GM21367 (cell line): Measurements from ENCODE around the gene NSD1.
"Not testable (repeated sequence)": the region's sequence is repeated elsewhere in the genome, so short reads cannot be mapped to it uniquely, and the experiment has no call there.

ENCODE experiments used
- ATAC-seq: cut with Tn5 transposase; IDR thresholded peaks from one replicate; pipeline ENCODE4 v1.9.1; 2021; ENCODE audit not compliant: unreplicated experiment

The NSD1 gene

DNA sequence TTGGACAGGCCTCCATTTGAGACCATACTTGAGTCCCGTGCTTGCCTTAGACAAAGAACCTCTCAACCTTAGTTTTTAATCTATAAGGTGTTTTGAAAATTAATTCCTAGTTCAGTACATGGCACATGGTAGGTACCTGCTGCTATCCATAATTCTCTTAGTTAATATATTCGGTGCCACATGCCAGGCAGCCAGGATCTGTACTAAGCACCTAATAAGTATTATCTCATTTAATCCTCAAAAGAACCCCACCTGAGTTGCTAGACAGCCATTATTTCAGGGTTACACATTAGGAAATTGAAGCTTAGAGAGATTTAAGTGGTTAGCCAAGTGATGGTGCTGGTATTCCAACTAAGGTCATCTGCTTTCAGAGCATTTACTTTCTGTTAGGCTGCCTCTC is 29.9 kb downstream of the NSD1 start:
- no peak for ATAC-seq

DNA sequence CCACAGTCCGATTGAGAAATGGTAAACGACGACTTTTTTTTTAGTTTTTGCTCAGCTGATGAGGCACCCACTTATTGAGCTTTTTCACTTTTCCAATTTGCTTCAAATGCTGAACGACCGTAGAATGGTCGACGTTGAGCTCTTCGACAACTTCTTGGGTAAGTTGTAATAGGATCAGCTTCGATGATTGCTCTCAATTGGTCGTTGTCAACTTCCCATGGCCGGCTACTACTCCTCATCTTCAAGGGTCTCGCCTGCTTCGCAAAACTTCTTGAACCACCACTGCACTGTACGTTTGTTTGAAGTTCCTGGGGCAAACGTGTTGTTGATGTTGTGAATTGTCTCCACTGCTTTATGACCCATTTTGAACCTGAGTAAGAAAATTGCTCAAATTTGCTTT is 35.7 kb downstream of the NSD1 start:
- no peak for ATAC-seq

DNA sequence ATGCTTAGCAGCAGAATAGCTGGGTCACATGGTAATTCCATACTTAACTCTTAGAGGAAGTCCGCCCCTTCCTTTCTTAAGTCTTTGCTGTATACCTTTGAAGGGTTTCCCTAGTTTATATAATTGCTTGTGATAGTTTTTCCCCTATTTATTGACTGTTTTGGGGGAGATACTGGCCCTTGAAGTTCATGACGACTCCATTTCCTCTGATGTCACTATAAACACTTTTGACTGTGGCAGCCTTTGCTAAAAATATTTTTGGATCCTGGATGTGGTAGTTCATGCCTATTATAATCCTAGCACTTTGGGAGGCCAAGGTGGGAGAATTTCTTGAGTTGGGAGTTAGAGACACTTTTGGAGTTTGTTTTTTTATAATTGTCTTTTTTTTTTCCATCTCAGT is 38.4 kb downstream of the NSD1 start:
- no peak for ATAC-seq

GRCh38 chr5:177175336-177175735 is 41.8 kb downstream of the NSD1 start:
- no peak for ATAC-seq

DNA sequence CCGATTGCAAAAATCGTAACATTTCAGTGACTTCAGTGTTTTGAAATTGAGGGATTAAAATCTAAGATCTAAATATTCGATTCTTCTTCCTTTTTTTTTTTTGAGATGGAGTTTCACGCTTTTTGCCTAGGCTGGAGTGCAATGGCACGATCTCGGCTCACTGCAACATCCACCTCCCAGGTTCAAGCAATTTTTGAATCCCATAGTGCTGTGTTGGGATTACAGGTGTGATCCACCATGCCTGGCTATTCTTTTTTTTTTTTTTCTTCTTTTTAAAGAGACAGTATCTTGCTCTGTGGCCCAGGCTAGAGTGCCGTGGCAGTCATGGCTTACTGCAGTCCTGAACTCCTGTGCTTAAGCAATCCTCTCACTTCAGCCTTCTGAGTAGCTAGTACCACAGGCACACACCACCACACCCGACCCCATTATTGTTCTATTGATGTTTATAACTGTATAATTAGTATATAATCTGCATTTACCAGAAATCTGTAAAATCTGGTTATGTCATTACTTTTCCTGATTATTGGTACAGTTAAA is 42.7 kb downstream of the NSD1 start:
- ATAC-seq = no peak

DNA sequence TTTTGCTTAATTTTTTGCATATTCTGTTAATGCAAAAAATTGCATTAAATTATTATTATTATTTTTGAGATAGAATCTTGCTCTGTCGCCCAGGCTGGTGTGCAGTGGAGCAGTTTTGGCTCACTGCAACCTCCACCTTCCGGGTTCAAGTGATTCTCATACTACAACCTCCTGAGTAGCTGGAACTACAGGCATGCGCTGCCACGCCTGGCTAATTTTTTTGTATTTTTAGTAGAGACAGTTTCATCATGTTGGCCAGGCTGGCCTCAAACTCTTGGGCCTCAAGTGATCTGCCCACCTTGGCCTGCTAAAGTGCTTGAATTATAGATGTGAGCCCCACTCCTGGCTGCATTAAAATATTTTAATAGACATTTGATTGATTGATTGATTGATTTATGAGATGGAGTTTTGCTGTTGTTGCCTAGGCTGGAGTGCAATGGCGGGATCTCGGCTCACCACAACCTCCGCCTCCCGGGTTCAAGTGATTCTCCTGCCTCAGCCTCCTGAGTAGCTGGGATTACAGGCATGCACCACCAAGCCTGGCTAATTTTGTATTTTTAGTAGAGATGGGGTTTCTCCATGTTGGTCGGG is 44.4 kb downstream of the NSD1 start:
- not testable (repeated sequence) for ATAC-seq

DNA sequence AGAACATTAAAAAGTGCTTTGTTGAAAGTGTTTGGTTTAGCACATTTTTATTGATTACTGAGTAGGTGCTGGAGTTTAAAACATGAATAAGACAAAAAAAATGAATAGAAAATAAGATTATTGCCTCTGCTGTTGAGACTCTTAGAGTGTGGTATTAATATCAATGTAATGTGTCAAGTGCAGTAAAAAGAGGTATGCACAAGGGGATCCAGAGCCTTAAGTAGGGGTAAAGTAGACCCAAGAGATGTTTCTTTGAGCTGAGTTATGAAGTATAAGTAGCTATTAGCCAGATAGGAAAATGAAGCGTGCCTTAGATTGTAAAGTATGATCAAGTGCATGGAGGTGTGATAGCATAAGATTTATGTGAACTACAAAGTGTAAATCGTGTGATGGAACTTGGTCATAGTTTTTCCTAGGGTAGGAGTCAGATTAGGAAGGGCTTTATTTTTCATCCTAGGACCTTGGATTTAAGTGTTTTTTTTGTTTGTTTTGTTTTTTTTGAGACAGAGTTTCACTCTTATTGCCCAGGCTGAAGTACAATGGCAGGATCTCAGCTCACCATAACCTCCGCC is 45.2 kb downstream of the NSD1 start:
- ATAC-seq = no peak

- ATAC-seq = no peak
Measured at GRCh38 chr5:177179431-177179830, 45.9 kb downstream of the NSD1 start.

- no peak for ATAC-seq
Measured at GRCh38 chr5:177183142-177183541, 49.6 kb downstream of the NSD1 start.

DNA sequence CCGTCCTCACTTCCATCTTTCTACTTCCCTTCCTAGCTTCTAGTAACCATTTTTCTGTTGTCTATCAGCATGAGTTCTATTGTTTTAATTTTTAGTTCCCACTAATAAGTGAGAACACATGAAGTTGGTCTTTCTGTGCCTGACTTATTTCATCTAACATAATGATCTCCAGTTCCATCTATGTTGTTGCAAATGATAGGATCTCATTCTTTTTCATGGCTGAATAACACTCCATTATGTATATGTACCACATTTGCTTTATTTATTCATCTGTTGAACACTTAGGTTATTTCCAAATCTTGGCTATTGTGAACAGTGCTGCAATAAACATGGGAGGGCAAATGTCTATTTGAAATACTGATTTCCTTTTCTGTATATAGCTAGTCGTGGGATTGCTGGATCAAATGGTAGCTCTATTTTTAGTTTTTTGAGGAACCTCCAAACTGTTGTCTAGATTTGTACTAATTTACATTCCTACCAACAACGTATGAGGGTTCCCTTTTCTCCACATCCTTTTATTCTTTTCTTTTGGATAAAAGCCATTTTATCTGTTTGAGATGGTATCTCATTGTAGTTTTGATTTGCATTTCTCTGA is 50.3 kb downstream of the NSD1 start:
- no peak for ATAC-seq

DNA sequence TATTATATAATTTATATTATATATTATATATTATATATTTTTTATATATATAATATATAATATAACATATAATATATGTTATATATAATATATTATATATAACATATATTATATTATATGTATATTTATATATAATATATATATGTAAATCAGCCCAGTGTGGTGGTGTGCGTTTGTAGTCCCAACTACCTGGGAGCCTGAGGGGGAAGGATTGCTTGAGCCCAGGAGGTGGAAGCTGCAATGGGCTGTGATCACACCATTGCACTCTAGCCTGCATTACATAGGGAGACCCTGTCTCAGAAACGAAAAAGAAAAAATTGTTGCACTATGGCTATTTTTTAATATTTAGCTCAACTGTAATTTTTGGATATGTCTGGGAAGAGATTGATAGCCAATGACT is 52.4 kb downstream of the NSD1 start:
- ATAC-seq = no peak

- ATAC-seq = no peak
Measured at GRCh38 chr5:177186645-177187044, 53.1 kb downstream of the NSD1 start.

DNA sequence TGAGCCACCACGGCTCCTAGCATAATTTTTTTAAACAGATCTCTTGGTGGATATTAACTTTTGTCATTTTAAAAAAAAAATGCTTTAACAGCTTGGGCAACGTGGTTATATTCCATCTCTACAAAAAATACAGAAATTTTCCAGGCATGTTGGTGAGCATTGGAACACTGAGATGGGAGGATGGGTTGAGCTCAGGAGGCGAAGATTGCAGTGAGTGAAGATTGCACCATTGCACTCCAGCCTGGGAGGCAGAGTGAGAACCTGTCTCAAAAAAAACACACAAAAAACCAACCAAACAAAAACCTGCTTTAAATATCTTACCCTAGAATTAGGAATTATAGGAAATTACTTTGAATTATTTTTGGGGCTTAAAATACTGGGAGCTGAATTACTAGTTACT is 55.2 kb downstream of the NSD1 start:
- ATAC-seq = no peak

DNA sequence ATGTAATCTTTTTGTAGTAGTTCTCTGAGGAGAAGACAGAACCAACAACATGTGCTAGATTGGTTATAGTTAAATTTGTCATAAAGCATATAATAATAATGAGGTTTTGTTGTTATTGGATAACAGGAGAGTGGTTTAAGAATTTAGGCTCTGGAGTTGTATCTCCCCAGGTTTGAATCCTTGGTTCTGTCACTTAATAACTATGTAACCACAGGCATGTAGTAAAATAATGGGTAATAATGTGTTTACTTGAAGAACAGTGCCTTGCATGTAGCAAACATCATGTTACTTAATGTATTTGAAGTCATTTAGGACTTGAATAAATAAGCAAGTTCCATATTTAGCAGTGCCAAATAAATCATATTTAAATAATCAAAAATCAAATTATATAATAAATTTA is 55.8 kb downstream of the NSD1 start:
- no peak for ATAC-seq

DNA sequence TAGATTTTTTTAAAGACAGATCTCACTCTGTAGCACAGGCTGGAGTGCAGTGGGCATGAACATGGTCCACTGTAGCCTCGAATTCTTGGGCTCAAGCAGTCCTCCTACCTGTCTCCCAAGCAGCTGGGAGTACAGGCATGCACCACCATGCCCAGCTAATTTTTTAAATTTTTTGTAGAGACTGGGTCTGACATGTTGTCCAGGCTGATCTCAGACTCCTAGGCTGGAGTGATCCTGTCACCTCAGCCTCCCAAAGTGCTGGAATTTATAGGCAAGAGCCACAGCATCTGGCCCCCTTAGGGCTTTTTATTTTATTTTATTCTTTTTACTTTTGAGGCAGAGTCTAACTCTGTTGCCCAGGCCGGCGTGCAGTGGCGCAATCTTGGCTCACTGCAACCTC is 56.4 kb downstream of the NSD1 start:
- no peak for ATAC-seq

DNA sequence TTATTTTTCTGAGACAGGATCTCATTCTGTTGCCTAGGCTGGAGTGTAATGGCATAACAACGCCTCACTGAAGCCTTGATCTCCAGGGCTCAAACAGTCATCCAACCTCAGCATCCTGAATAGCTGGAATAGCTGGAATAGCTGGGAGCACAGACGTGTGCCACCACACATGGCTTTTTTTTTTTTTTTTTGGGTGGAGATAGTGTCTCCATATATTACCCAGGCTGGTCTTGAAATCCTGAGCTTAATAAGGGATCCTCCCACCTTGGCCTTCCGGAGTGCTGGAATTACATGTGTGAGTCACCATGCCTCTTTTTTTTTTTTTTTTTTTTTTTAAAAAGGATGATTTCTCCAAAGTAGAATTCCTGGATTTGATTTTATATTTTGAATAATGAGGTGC is 60.7 kb downstream of the NSD1 start:
- ATAC-seq = no peak

- ATAC-seq = no peak
Measured at GRCh38 chr5:177195307-177195952, 61.9 kb downstream of the NSD1 start.

DNA sequence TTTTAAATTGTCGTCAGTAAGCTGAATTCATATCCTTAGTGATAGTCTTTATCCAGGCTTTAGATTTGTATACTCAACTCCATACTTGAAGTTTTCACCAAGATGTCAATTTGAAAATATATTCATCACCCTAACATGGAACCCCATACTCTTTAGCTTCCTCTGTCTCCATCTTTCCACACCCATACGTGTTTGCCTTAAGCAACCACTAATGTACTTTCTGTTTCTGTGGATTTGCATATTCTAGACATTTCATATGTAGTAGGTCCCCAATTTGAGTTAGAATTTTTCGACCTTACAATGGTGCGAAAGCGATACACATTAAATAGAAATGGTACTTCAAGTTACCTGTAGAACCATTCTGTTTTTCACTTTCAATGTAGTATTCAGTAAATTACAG is 65.2 kb downstream of the NSD1 start:
- ATAC-seq = no peak

- no peak for ATAC-seq
Measured at GRCh38 chr5:177204281-177204680, 70.7 kb downstream of the NSD1 start.

DNA sequence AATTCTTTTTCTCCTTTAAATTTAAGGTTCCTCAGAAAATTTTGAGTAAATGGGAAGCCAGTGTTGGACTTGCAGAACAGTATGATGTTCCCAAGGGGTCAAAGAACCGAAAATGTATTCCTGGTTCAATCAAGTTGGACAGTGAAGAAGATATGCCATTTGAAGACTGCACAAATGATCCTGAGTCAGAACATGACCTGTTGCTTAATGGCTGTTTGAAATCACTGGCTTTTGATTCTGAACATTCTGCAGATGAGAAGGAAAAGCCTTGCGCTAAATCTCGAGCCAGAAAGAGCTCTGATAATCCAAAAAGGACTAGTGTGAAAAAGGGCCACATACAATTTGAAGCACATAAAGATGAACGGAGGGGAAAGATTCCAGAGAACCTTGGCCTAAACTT is 76.0 kb downstream of the NSD1 start:
- no peak for ATAC-seq

GRCh38 chr5:177212242-177212641 is 78.7 kb downstream of the NSD1 start:
- ATAC-seq = no peak

DNA sequence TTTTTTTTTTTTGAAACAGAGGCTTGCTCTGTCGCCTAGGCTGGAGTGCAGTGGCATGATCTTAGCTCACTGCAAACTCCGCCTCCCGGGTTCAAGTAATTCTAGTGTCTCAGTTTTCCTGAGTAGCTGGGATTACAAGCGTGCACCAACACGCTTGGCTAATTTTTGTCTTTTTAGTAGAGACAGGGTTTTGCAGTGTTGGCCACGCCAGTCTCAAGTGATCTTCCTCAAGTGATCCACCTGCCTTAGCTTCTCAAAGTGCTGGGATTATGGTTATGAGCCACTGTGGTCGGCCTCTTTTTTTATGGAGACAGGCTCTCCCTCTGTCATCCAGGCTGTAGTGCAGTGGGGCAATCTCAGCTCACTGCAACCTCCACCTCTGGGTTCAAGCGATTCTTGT is 87.0 kb downstream of the NSD1 start:
- no peak for ATAC-seq
